Esophagus squamous epithelium (tissue), 4 donors: Measurements from ENCODE around the gene TBC1D2.

Experiments
- POLR2A ChIP-seq, 4 donors: fragments of 450-650 bp; IDR thresholded peaks; one replicate each; pipeline ENCODE4 v1.6.1; 2017; ENCODE audit warnings: antibody characterized with exemption in 4 of 4, mild to moderate bottlenecking in 4 of 4, moderate library complexity in 3 of 4
- TF ChIP-seq, protein P1 (sequence below), 6 experiments: fragments of 450-650 bp in 4 of 6; fragments of 200-600 bp in 2 of 6; sonication (generic) in 2 of 6; IDR thresholded peaks; one replicate each; pipeline ENCODE4 v1.5.1; 2016 to 2019; ENCODE audit warnings: antibody characterized with exemption in 6 of 6, mild to moderate bottlenecking in 4 of 6, moderate library complexity in 4 of 6

DNA sequence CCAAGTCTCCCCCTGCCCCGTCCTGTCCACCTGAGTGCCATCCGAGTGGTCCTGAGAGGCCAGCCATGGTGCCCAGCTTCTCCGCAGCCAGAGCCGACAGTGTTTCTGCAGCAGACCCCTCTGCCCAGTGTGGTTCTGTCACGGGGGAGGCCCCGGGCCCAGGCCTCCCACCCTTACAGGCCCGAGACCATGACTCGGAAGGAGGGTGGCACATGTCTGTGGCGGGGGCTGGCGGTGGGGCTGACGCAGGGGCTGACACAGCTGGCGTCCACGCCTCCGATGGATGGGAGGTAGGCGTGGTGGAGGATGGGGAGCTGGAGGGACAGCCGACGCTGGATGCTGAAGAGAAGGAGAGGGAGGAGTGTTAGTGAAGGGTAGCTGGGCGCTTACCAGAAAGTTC lies 35.0 kb upstream of the TBC1D2 start:
- TF ChIP-seq, protein P1, sequence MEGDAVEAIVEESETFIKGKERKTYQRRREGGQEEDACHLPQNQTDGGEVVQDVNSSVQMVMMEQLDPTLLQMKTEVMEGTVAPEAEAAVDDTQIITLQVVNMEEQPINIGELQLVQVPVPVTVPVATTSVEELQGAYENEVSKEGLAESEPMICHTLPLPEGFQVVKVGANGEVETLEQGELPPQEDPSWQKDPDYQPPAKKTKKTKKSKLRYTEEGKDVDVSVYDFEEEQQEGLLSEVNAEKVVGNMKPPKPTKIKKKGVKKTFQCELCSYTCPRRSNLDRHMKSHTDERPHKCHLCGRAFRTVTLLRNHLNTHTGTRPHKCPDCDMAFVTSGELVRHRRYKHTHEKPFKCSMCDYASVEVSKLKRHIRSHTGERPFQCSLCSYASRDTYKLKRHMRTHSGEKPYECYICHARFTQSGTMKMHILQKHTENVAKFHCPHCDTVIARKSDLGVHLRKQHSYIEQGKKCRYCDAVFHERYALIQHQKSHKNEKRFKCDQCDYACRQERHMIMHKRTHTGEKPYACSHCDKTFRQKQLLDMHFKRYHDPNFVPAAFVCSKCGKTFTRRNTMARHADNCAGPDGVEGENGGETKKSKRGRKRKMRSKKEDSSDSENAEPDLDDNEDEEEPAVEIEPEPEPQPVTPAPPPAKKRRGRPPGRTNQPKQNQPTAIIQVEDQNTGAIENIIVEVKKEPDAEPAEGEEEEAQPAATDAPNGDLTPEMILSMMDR (IDR thresholded peaks at IDR 0.05) = no peak
- no peak for TF ChIP-seq POLR2A (IDR thresholded peaks at IDR 0.05)
